ENCODE measurements around the gene ARL8B. TPM values are rescaled to one million over a fixed set of nuclear protein-coding genes. Genes with fewer than 3 reads are reported as not detected.
A peak's percentile ranks its signal among the peaks of the same experiment; 100 is the strongest.

ARL8B gene
- polyA plus RNA-seq, 1 donor from 2014 or later, result 103 TPM

GRCh38 chr3:5214352-5214751 is 92.3 kb downstream of the ARL8B start:
- Histone ChIP-seq H2AFZ (ENCODE audit: low read depth, low read length) (no peak overlapping the region), H3K9me2 (ENCODE audit: insufficient read depth, low read length) (no peaks in the 10 kb centered on the region), H3F3A (ENCODE audit: insufficient read depth, low read length, poor library complexity, severe bottlenecking) (no peaks in the 10 kb centered on the region), H3K9me3 (ENCODE audit: low read length) (no peaks in the 10 kb centered on the region), H3K36me3 (ENCODE audit: insufficient read depth, low read length) (peaks cover 7% of the 10 kb centered on the region), H3K27ac (ENCODE audit: low read length) (no peak overlapping the region), H3K9ac (ENCODE audit: low read length) (no peak overlapping the region), H3K79me2 (replicated peaks; ENCODE audit: insufficient read depth, low read length) (no peaks in the 10 kb centered on the region), H3K4me2 (ENCODE audit: low read length) (no peak overlapping the region), H3K4me3 (ENCODE audit: low read length) (no peak overlapping the region), H4K20me1 (ENCODE audit: insufficient read depth) (no peaks in the 10 kb centered on the region), H3K27me3 (ENCODE audit: insufficient read depth, low read depth, low read length) (no peaks in the 10 kb centered on the region)
- TF ChIP-seq REST (IDR thresholded peaks at IDR 0.05; ENCODE audit: borderline replicate concordance) (no peak), EP300 (conservative IDR thresholded peaks at IDR 0.05; ENCODE audit: poor library complexity, severe bottlenecking) (no peak), EZH2 (IDR thresholded peaks at IDR 0.05; ENCODE audit: borderline replicate concordance, insufficient read depth, low read length, poor library complexity, severe bottlenecking) (no peak), SMC3 (conservative IDR thresholded peaks at IDR 0.05; ENCODE audit: poor library complexity) (no peak), MXI1 (conservative IDR thresholded peaks at IDR 0.05; ENCODE audit: poor library complexity, severe bottlenecking) (no peak), POLR2AphosphoS5 (IDR thresholded peaks at IDR 0.05) (no peak), TAF1 (IDR thresholded peaks at IDR 0.05; ENCODE audit: low read depth) (no peak), RAD21 (conservative IDR thresholded peaks at IDR 0.05) (no peak)
- TF ChIP-seq, protein P1, sequence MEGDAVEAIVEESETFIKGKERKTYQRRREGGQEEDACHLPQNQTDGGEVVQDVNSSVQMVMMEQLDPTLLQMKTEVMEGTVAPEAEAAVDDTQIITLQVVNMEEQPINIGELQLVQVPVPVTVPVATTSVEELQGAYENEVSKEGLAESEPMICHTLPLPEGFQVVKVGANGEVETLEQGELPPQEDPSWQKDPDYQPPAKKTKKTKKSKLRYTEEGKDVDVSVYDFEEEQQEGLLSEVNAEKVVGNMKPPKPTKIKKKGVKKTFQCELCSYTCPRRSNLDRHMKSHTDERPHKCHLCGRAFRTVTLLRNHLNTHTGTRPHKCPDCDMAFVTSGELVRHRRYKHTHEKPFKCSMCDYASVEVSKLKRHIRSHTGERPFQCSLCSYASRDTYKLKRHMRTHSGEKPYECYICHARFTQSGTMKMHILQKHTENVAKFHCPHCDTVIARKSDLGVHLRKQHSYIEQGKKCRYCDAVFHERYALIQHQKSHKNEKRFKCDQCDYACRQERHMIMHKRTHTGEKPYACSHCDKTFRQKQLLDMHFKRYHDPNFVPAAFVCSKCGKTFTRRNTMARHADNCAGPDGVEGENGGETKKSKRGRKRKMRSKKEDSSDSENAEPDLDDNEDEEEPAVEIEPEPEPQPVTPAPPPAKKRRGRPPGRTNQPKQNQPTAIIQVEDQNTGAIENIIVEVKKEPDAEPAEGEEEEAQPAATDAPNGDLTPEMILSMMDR (IDR thresholded peaks at IDR 0.05; ENCODE audit: poor library complexity, severe bottlenecking), result no peak

- peak; percentile 40 for TF ChIP-seq MXI1 (conservative IDR thresholded peaks at IDR 0.05; ENCODE audit: poor library complexity, severe bottlenecking)
- TF ChIP-seq, protein P1 (IDR thresholded peaks at IDR 0.05; ENCODE audit: poor library complexity, severe bottlenecking), result no peak
- no peak for TF ChIP-seq SMC3 (conservative IDR thresholded peaks at IDR 0.05; ENCODE audit: poor library complexity)
- TF ChIP-seq EP300 (conservative IDR thresholded peaks at IDR 0.05; ENCODE audit: poor library complexity, severe bottlenecking), result no peak
- TF ChIP-seq TAF1 (IDR thresholded peaks at IDR 0.05; ENCODE audit: low read depth), result no peak
- peak; percentile 98 for TF ChIP-seq REST (IDR thresholded peaks at IDR 0.05; ENCODE audit: borderline replicate concordance)
- TF ChIP-seq RAD21 (conservative IDR thresholded peaks at IDR 0.05), result no peak
- no peak for TF ChIP-seq EZH2 (IDR thresholded peaks at IDR 0.05; ENCODE audit: borderline replicate concordance, insufficient read depth, low read length, poor library complexity, severe bottlenecking)
- TF ChIP-seq POLR2AphosphoS5 (IDR thresholded peaks at IDR 0.05), result peak; percentile 49
- Histone ChIP-seq H3K9me3 (ENCODE audit: low read length) (no peaks in the 10 kb centered on the region), H3K9me2 (ENCODE audit: insufficient read depth, low read length) (no peaks in the 10 kb centered on the region), H3K79me2 (replicated peaks; ENCODE audit: insufficient read depth, low read length) (no peaks in the 10 kb centered on the region), H4K20me1 (ENCODE audit: insufficient read depth) (no peaks in the 10 kb centered on the region), H3K4me3 (ENCODE audit: low read length) (no peak overlapping the region), H3K9ac (ENCODE audit: low read length) (no peak overlapping the region), H3K27me3 (ENCODE audit: insufficient read depth, low read depth, low read length) (no peaks in the 10 kb centered on the region), H3K27ac (ENCODE audit: low read length) (no peak overlapping the region), H3K36me3 (ENCODE audit: insufficient read depth, low read length) (peaks cover 4% of the 10 kb centered on the region), H3F3A (ENCODE audit: insufficient read depth, low read length, poor library complexity, severe bottlenecking) (no peaks in the 10 kb centered on the region), H2AFZ (ENCODE audit: low read depth, low read length) (no peak overlapping the region), H3K4me2 (ENCODE audit: low read length) (no peak overlapping the region)
These were observed 95.9 kb downstream of the ARL8B start for GRCh38 chr3:5217824-5218595.

Measured in neural cell (in vitro differentiated cells).